Transverse colon (tissue), 4 donors: ENCODE results near the gene CADM1. TPM values are rescaled to one million over a fixed set of nuclear protein-coding genes. Genes with fewer than 3 reads are reported as not detected.
A peak's percentile ranks its signal among the peaks of the same experiment; 100 is the strongest.

Source experiments
- DNase-seq: peaks from one replicate; pipeline ENCODE4 v3.0.0-alpha.2; 2019
- H3K27ac ChIP-seq, 4 donors: fragments of 200-600 bp; sonication (generic); 2 replicates each; pipeline ENCODE4 v1.5.1; 2016 to 2018; ENCODE audit warnings: inconsistent platforms in 4 of 4
- H3K27me3 ChIP-seq: fragments of 200-600 bp; sonication (generic); 2 replicates; pipeline ENCODE4 v1.5.1; 2017; ENCODE audit warnings: inconsistent platforms
- H3K36me3 ChIP-seq, 4 donors: fragments of 200-600 bp; sonication (generic); 2 replicates each; pipeline ENCODE4 v1.5.1; 2017 to 2019; ENCODE audit warnings: inconsistent platforms in 4 of 4
- H3K4me1 ChIP-seq, 4 donors: fragments of 200-600 bp; sonication (generic); 2 replicates each; pipeline ENCODE4 v1.5.1; 2017 to 2020; ENCODE audit warnings: inconsistent platforms in 4 of 4
- H3K4me3 ChIP-seq, 4 donors: fragments of 200-600 bp; sonication (generic); 1 replicate in 1 of 4; 2 replicates in 3 of 4; pipeline versions ENCODE4 v1.5.1 to v1.6.1; 2017 to 2019; ENCODE audit warnings: inconsistent platforms in 4 of 4
- H3K9me3 ChIP-seq, 2 donors: fragments of 200-600 bp; sonication (generic); 2 replicates each; pipeline ENCODE4 v1.5.1; 2017 to 2019; ENCODE audit warnings: inconsistent platforms in 2 of 2
- CTCF ChIP-seq, 5 experiments: fragments of 200-600 bp in 3 of 5; fragments of 450-650 bp in 2 of 5; sonication (generic) in 3 of 5; IDR thresholded peaks; 1 replicate in 2 of 5; 2 replicates in 3 of 5; pipeline ENCODE4 v1.5.1; 2016 to 2017; ENCODE audit warnings: antibody characterized with exemption in 5 of 5, inconsistent platforms in 3 of 5, mild to moderate bottlenecking in 2 of 5, moderate library complexity in 1 of 5
- EP300 ChIP-seq: sonication (generic); formaldehyde crosslinking; IDR thresholded peaks from one replicate; pipeline ENCODE4 v1.6.1; 2017; ENCODE audit warnings: antibody characterized with exemption, low read depth
- POLR2A ChIP-seq: fragments of 450-650 bp; IDR thresholded peaks from one replicate; pipeline ENCODE4 v1.6.1; 2016; ENCODE audit warnings: antibody characterized with exemption, mild to moderate bottlenecking, moderate library complexity
- POLR2AphosphoS5 ChIP-seq, 3 donors: sonication (generic); formaldehyde crosslinking; IDR thresholded peaks; one replicate each; pipeline ENCODE4 v1.6.1; 2016; ENCODE audit warnings: antibody characterized with exemption in 3 of 3
- WGBS, 2 donors: methylation state at CpG; one replicate each; pipeline ENCODE4 v1.1.5; 2018; ENCODE audit warnings: low coverage in 1 of 2; 5-methylcytosine and 5-hydroxymethylcytosine counted together
- in situ Hi-C, 4 donors: fragments of 200-750 bp; cut with MboI; loops; one replicate each; pipeline versions ENCODE4 v1.15.0 to v1.15.1; 2017; ENCODE audit warnings: low sequenced_read_pairs in 3 of 4, low pct_ligation_motif_present in 1 of 4, low pct_unique_long_range_greater_than_20kb in 1 of 4
- intact Hi-C: fragments of 100-400 bp; cut with DNase I; formaldehyde crosslinking; loops from one replicate; pipeline ENCODE4 v1.15.1; 2023; ENCODE audit warnings: low total_unique reads
- total RNA-seq, 4 donors: library from RNA; depleted of rRNA; stranded (reverse); fragments of >200 nt; gene quantifications; one replicate each; pipeline ENCODE4 v1.1.0, GENCODE V29; 2016

Gene CADM1
- total RNA-seq, 4 donors from 2014 or later = 2.8 to 6.4 (median 3.7) TPM

GRCh38 chr11:115135936-115136335 lies 368.3 kb downstream of the CADM1 start:
- intact Hi-C loops = no loop called here

GRCh38 chr11:115134926-115135325 lies 369.3 kb downstream of the CADM1 start:
- no peaks in the 10 kb centered on the region for H3K27me3 ChIP-seq
- in situ Hi-C loops = no loop called here
- H3K4me3 ChIP-seq = no peak overlapping the region
- intact Hi-C loops = no loop called here
- H3K9me3 ChIP-seq = no peaks in the 10 kb centered on the region
- whole genome bisulfite sequencing, 2 donors = 83 to 87% methylated on average over 2 to 11 of the region's 11 CpGs
- DNase-seq = no peak
- no peaks in the 10 kb centered on the region for H3K36me3 ChIP-seq
- TF ChIP-seq POLR2A = no peak
- TF ChIP-seq CTCF (IDR thresholded peaks at IDR 0.05) = no peak
- no peak for TF ChIP-seq POLR2AphosphoS5 (IDR thresholded peaks at IDR 0.05)
- TF ChIP-seq EP300 = no peak
- H3K27ac ChIP-seq = no peak overlapping the region
- H3K4me1 ChIP-seq = no peaks in the 10 kb centered on the region

More at GRCh38 chr11:115135936-115136335, 368.3 kb downstream of the CADM1 start:
- in situ Hi-C loops = no loop called here
- Histone ChIP-seq H3K36me3 (no peaks in the 10 kb centered on the region), H3K4me3 (no peak overlapping the region), H3K27me3 (no peaks in the 10 kb centered on the region), H3K27ac (no peak overlapping the region), H3K9me3 (no peaks in the 10 kb centered on the region), H3K4me1 (no peaks in the 10 kb centered on the region)
- WGBS, 2 donors = 23 to 58% methylated on average over 3 of the region's 3 CpGs
- no peak for DNase-seq
- no peak for TF ChIP-seq CTCF (IDR thresholded peaks at IDR 0.05)
- no peak for TF ChIP-seq POLR2AphosphoS5 (IDR thresholded peaks at IDR 0.05)
- no peak for TF ChIP-seq POLR2A
- no peak for TF ChIP-seq EP300

- no peaks in the 10 kb centered on the region for H3K9me3 ChIP-seq
- 87 to 93% methylated on average over 5 of the region's 5 CpGs for WGBS, 2 donors
- in situ Hi-C loops (no loop called here), intact Hi-C loops (no loop called here)
- H3K36me3 ChIP-seq = no peaks in the 10 kb centered on the region
- H3K4me1 ChIP-seq = no peaks in the 10 kb centered on the region
- no peak for DNase-seq
- TF ChIP-seq EP300 (no peak), CTCF (IDR thresholded peaks at IDR 0.05) (no peak), POLR2AphosphoS5 (IDR thresholded peaks at IDR 0.05) (no peak), POLR2A (no peak)
- no peak overlapping the region for H3K27ac ChIP-seq
- no peaks in the 10 kb centered on the region for H3K27me3 ChIP-seq
- no peak overlapping the region for H3K4me3 ChIP-seq
Measured at GRCh38 chr11:115133475-115134209, 370.6 kb downstream of the CADM1 start.

GRCh38 chr11:115132436-115133228 lies 371.6 kb downstream of the CADM1 start:
- no peaks in the 10 kb centered on the region for H3K27me3 ChIP-seq
- no peak overlapping the region for H3K27ac ChIP-seq
- H3K9me3 ChIP-seq = no peaks in the 10 kb centered on the region
- TF ChIP-seq POLR2AphosphoS5 (IDR thresholded peaks at IDR 0.05) (no peak), EP300 (no peak), CTCF (IDR thresholded peaks at IDR 0.05) (peak in 2 of 5 experiments; percentile 22 to 26), POLR2A (no peak)
- peak; percentile 21 for DNase-seq
- H3K4me3 ChIP-seq = no peak overlapping the region
- no peaks in the 10 kb centered on the region for H3K4me1 ChIP-seq
- 50 to 56% methylated on average over 2 to 7 of the region's 7 CpGs for WGBS, 2 donors
- in situ Hi-C loops (no loop called here), intact Hi-C loops (no loop called here)
- H3K36me3 ChIP-seq = no peaks in the 10 kb centered on the region
